NCI-H82 (cell line): ENCODE results near the gene TSPOAP1.
A peak's percentile ranks its signal among the peaks of the same experiment; 100 is the strongest.

Experiments used
- DNase-seq: peaks from one replicate; lab custom pipeline; 2025; lab: John Stamatoyannopoulos, UW

TSPOAP1 gene, protein sequence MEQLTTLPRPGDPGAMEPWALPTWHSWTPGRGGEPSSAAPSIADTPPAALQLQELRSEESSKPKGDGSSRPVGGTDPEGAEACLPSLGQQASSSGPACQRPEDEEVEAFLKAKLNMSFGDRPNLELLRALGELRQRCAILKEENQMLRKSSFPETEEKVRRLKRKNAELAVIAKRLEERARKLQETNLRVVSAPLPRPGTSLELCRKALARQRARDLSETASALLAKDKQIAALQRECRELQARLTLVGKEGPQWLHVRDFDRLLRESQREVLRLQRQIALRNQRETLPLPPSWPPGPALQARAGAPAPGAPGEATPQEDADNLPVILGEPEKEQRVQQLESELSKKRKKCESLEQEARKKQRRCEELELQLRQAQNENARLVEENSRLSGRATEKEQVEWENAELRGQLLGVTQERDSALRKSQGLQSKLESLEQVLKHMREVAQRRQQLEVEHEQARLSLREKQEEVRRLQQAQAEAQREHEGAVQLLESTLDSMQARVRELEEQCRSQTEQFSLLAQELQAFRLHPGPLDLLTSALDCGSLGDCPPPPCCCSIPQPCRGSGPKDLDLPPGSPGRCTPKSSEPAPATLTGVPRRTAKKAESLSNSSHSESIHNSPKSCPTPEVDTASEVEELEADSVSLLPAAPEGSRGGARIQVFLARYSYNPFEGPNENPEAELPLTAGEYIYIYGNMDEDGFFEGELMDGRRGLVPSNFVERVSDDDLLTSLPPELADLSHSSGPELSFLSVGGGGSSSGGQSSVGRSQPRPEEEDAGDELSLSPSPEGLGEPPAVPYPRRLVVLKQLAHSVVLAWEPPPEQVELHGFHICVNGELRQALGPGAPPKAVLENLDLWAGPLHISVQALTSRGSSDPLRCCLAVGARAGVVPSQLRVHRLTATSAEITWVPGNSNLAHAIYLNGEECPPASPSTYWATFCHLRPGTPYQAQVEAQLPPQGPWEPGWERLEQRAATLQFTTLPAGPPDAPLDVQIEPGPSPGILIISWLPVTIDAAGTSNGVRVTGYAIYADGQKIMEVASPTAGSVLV (N-terminal part only)

GRCh38 chr17:58328195-58329034 lies at the start of gene TSPOAP1:
TSPOAP1 (minus strand) TSS chr17:58328795; CDS start chr17:58327920, 875 bp downstream.
- DNase-seq = peak; percentile 87

DNA sequence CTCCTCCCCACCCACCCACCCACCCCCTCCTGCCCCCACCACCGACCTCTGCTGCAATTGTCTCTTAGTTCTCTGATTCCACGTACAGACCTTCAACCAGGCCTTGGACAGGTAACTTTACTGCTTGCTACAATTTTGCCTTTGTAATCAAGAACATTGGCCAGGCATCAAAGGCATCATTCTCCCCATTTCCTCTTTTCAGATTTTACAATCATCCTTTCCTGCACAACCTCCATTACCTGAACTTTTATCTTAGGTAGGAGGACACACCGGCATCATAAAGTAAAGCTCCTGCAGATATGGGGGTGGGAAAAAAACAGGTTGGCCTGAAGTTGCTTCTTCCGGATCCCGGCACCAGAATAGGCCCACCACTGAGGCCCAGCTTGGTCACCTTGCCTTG lies 49.1 kb upstream of the TSPOAP1 start:
- DNase-seq = no peak

DNA sequence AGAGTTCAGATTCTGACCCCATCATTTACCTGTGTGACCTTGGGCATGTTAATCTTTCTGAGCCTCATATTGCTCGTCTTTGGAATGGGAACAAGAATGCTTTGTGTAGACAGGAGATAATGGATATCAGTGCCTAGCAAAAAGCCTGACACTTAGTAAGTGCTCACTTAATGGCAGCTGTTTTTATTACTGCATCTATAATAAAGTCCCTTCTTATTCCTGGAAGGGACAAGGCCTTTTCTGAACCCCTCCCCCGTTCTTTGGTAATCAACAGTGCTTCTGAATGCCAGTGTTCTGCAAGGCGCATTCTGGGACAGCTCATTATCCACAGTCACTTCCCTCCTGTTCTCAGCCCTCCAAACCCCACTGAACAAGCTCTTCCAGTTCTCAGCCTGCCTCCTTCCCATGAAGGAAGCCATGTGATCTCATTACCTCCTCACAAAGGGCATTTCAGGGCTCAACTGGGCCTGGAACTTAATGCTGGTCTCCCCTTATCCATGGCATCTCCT lies 48.6 kb upstream of the TSPOAP1 start:
- no peak for DNase-seq

- no peak for DNase-seq
Observed at GRCh38 chr17:58376472-58377000, 47.9 kb upstream of the TSPOAP1 start.

DNA sequence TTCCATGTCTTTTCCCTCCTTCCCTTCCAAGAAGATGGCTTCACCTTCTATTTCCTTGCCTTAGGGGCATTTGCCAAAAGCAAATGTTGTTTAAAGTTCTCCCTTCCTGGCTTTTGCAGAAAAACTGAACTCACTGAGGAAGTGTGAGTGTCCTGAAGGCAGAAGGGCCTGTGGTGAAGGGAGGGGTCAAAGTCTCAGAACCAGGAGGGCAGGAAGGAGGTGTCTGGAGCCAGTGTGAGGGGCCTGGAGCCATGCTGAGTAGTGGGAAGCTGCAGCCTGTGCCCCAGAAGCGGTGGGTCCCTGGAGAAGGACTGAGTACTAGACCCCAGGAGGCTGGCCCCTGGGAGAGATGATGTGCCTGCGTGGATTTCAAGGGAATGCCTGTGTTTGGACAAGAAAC lies 47.2 kb upstream of the TSPOAP1 start:
- DNase-seq = no peak

- DNase-seq = no peak
Observed at GRCh38 chr17:58375256-58375655, 46.7 kb upstream of the TSPOAP1 start.

DNA sequence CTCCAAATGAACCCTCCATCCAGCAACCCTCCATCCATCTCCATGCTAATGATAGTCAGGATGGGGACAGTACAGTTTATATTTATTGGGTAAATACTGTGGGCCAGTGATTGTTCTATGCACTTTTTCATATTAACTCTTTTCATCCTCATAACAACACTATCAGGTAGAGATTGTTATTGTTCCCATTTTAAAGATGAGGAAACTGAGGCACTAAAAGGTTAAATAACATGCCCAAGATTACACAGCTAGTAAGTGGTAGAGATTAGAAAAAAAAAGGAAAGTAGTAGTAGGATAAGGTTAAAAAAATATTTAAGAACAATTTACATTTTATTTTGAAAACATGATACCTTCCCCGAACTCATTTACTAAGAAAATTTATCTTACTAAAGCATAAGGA lies 45.3 kb upstream of the TSPOAP1 start:
- no peak for DNase-seq

DNA sequence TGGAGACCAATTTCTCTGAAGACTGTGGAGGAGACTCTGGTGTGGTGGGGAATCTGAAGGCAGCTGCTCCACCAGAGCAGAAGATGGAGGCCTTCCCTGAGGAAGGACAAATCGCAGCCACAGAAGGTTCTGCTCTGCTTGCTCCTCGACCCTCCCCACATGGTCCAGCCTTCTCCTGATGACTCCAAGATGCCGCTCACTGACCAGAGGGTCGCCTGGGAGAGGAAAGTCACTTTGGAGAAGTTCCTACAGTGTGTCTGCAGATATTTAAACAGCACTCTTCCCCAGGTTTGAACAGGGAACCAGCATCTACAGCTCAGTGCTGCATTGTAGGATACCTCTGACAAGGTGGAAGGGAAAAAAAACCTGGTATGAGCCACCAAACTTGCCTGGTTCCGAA lies 44.4 kb upstream of the TSPOAP1 start:
- DNase-seq = no peak

DNA sequence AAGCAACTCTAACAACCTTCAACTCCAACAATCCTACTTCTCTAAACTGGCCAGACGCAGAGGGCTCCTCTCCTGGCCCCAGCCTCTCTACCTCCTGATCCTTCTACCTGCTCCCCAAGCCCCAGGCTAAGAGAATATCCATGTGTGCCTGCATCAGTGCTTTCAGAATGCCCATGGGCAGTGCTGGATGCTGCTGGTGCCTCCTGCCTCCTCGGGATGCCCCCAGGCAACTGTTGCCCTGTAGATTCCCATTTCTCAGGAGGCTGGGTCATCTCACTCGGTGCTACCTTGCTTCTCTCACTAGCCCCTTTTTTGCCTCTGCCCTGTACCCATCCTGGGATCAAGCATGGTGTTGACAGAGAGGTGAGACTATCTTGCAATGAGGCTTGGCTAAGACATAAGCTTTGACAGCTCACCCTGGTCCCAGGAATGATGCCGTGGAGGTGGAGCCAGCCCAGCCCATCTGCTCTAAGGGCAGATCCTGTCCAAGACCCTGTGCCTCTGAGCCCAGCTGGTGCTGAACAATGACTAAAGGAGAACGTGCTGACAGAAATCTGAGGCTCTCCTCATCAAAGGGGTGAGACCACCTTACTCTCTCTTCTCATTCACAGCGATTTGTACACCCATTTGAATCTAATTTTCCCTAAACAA lies 42.8 kb upstream of the TSPOAP1 start:
- DNase-seq = peak; percentile 63

GRCh38 chr17:58370716-58371115 lies 42.1 kb upstream of the TSPOAP1 start:
- DNase-seq = no peak

DNA sequence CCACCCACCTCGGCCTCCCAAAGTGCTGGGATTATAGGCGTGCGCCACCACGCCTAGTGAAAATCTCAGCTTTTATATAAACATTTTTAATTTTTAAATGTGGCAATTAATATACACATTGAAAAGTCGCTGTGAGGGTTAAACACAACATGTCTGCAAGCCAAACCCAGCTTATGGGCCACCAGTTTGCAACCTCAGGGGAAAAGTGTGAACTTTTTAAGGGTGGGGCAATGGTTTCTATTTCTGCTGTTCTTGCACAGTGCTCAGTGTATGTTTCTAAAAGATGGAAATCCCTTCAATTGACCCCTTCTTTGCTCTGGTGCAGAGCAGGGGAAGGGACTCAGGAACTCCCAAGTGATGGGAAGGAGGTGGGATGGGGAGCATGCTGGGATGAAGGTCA lies 41.7 kb upstream of the TSPOAP1 start:
- DNase-seq = no peak

- no peak for DNase-seq
Observed at GRCh38 chr17:58369214-58370031, 40.8 kb upstream of the TSPOAP1 start.

- no peak for DNase-seq
Observed at GRCh38 chr17:58368860-58369213, 40.2 kb upstream of the TSPOAP1 start.

DNA sequence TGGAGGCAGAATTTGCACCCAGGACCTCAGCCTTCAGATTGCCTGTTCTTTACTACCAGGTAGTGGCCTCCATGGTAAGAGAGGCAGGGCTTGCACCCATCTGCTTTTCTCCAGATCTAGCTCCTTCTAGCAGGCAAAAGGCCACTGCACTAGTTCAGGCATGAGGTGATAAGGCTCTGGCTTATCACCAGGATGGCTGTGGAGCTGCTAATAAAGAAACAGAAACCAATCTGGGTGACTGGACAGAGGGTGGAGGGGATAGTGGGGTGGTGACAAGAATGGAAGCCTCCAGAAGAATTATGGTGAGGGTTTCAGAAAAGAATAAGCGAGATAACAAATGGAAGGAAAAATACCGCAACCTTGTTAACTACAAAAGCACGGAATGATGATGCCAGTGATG lies 38.9 kb upstream of the TSPOAP1 start:
- no peak for DNase-seq

- no peak for DNase-seq
Observed at GRCh38 chr17:58365980-58366595, 37.5 kb upstream of the TSPOAP1 start.

GRCh38 chr17:58365185-58365979 lies 36.8 kb upstream of the TSPOAP1 start:
- DNase-seq = no peak

DNA sequence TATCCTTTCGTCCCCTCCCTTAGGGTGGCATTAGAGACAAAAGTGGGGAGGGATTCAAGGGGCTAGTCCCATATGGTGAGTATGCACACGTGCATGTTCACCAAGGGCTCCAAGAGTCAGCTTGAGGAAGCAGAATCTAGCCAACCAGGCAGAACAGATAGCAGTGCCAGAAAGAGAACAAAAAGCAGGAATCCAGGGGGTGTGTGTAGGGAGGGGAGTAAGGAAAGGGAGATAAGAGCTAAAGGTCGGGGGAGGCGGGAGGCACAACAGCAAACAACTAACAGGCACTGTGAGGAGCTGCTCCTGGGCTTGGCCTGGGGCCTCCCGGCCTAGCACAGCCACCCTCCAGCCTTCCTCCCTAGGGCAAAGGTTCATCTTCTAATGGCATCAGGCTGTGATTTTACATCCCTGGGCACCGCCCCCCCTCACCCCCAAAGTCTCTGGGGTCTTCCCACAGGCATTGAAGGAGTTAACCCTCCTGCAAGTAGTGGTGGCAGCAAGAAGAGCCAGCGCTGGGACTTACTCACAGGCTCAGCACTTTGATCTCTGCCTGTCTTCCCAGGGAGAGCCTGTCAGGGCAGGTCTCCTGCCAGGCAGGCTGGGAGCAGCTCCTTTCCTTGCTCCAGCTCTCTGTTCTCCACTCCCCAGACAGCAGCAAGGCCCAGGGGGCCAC lies 35.8 kb upstream of the TSPOAP1 start:
- no peak for DNase-seq
